A549 (cell line): ENCODE measurements around the gene LARP4.

Source experiments
- BHLHE40 ChIP-seq: IDR thresholded peaks from 2 replicates; pipeline ENCODE4 v1.6.1; 2012; ENCODE audit warnings: low read depth, low read length, inconsistent platforms
- CTCF ChIP-seq: fragments of >200 bp; sonication (Bioruptor Twin); formaldehyde crosslinking; IDR thresholded peaks from 3 replicates; pipeline ENCODE4 v1.5.1; 2016
- FOSL2 ChIP-seq, 2 experiments: fragments of 450-650 bp in 1 of 2; fragments of >200 bp in 1 of 2; sonication (Bioruptor Twin) in 1 of 2; formaldehyde crosslinking; IDR thresholded peaks; 2 replicates each; pipeline versions ENCODE4 v1.5.0 to v1.6.1; 2016 to 2020; ENCODE audit warnings: mild to moderate bottlenecking in 1 of 2, moderate library complexity in 1 of 2
- JUNB ChIP-seq: fragments of >200 bp; sonication (Bioruptor Twin); formaldehyde crosslinking; IDR thresholded peaks from 2 replicates; pipeline ENCODE4 v1.6.1; 2016
- MAFK ChIP-seq: fragments of 450-650 bp; IDR thresholded peaks from 2 replicates; pipeline ENCODE4 v1.6.1; 2014; ENCODE audit not compliant: partially characterized antibody
- MAX ChIP-seq: IDR thresholded peaks from 2 replicates; pipeline ENCODE4 v1.6.1; 2012
- PHF8 ChIP-seq: fragments of 200-600 bp; sonication (generic); IDR thresholded peaks from 2 replicates; pipeline ENCODE4 v1.6.1; 2016; ENCODE audit warnings: low read depth, mild to moderate bottlenecking, antibody characterized with exemption, moderate library complexity, borderline replicate concordance
- USF2 ChIP-seq: fragments of 450-650 bp; IDR thresholded peaks from 2 replicates; pipeline ENCODE4 v1.6.1; 2014; ENCODE audit warnings: antibody characterized with exemption
- ZFP36 ChIP-seq: fragments of 450-650 bp; IDR thresholded peaks from 2 replicates; pipeline ENCODE4 v1.6.1; 2014; ENCODE audit warnings: borderline replicate concordance; ENCODE audit not compliant: partially characterized antibody

- no peak for TF ChIP-seq BHLHE40
- TF ChIP-seq CTCF, result no peak
- TF ChIP-seq USF2, result no peak
- TF ChIP-seq FOSL2 (IDR thresholded peaks at IDR 0.05), result no peak
- TF ChIP-seq FOSL2 (CRISPR knock-in tag; IDR thresholded peaks at IDR 0.05), result no peak
- TF ChIP-seq PHF8, result no peak
- TF ChIP-seq ZFP36, result no peak
- no peak for TF ChIP-seq MAFK
- no peak for TF ChIP-seq JUNB
- no peak for TF ChIP-seq MAX
These were observed 128.1 kb downstream of the LARP4 start for GRCh38 chr12:50528800-50529199.
